GM18870 (cell line): ENCODE data around the gene INHBE.

Source experiments
- ATAC-seq: cut with Tn5 transposase; IDR thresholded peaks from one replicate; pipeline ENCODE4 v1.9.1; 2021; ENCODE audit warnings: moderate library complexity; ENCODE audit not compliant: unreplicated experiment

INHBE gene

DNA sequence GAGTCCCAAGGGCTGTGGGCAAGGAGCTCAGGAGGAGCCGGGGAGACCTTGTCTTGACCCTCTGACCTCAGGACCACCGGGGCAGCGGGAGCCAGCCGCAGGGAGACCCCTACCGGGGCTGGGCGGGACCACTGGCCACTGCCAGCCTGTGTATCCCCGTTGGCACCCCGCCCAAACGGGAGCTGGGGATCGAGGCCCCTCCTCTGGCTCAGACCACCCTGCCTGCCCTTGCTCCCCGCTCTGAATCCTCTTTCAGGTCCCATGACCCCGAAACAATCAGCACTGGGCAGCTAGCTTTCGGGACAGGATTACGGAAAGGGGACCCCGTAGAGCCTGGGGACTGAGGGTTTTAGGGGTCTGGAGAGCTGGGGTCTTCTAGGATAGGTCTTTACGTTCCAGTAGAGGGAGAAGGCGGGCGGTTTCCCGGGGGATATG is 5.8 kb downstream of the INHBE start:
- no peak for ATAC-seq

DNA sequence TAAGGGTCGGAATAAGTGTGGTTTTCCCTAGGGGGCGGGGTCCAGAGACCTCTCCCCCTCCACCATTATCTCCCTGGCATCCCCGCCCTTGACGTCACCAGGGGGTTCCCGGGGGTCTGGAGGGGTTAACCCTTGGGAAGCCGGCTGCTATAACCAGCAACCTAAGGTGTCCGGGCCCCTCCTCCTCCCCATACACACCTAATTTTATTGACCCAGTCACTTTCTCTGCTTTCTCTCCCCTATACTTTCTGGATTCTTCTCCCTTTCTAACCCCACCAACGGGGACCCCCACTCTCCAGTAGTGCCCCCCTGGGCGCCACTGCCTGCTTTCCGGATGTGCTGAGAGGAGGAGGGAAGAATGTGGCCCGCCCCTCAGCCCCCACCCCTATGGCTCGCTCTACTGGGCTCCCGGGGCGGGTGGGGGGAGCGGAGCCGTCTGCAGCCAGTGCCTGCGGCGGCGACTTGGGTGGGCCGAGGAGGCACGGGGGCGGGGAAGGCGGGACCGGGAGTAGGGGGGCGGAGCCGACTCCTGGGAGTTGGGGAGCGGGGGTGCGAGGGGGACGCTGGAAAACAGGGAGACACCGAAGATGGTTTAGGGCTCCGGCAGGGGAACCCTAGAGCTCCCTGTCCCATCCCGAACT is 6.3 kb downstream of the INHBE start:
- no peak for ATAC-seq

GRCh38 chr12:57461917-57462250 is 6.8 kb downstream of the INHBE start:
- no peak for ATAC-seq

DNA sequence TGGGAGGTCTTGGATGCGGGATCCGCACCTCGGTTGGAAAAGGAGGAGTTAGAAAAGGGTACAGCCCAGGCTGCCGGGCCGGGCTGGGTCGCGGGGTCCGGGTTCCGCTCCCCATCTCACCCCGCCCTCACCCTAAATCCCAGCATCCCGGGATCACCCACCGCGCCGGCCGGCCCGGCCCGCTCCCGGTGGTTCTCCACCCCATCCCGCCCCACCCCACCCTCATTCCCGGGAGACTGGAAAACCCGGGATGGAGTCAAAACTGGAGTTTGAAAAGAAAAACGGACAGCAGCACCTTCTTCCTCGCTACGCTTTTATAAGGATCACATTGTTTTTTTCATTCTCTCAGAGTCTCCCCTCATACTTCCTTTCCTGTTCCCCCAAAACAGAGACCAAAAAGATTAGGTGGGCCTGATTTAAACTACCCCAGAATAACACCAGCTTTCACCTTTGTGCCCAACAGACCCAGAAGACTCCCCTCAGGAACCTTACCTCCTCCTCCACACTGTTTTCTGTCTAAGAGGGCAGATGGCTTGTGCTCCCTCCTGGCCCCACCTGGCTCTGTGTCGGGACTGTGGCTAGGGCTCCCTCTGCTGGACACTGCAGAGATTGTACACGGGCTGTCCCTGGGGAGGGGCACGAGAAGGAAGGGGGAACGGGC is 7.3 kb downstream of the INHBE start:
- ATAC-seq: peak; percentile 67

- ATAC-seq: no peak
Measured at GRCh38 chr12:57462912-57463253, 7.8 kb downstream of the INHBE start.

DNA sequence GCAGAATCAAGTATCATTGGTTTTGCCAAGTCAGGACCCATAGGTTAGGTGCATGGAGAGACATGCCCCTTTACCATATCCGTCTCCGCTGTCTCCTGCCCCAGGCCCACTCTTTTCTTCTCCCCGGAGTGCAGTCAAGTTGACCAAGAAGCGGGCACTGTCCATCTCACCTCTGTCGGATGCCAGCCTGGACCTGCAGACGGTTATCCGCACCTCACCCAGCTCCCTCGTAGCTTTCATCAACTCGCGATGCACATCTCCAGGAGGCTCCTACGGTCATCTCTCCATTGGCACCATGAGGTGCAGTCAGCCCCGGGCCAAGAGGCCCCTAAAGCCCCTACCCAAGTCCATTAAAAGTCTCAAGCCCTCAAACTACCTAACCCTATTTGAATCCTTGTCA is 9.5 kb downstream of the INHBE start:
- no peak for ATAC-seq

DNA sequence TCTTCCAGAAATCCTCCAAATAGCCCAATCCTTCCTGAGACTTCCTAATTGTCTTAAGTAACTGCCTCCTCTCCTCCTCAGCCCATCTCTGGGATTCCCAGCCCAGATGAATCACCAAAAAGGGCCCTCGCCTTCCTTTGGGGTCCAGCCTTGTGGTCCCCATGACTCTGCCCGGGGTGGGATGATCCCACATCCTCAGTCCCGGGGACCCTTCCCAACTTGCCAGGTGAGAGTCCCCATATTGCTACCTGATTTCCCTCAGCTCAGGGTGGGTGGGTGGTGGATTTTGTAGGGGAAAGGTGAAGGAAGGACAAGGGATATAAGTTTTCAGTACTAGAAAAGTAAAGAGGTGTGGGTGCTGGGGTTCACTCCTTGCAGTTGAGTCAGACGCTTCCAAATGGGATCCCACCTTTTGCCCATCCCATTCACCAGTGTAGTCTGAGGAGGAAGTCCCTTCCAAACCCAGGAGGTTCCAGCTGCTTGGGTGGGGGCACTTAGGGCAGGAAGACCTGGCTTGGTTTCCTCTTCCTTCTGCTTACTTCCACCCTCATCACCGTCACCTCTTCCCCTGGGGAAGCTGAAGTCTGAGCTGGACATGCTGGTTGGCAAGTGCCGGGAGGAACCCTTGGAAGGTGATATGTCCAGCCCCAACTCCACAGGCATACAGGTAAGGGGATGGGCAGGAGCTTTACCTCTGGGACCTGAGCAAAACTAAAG is 10.1 kb downstream of the INHBE start:
- ATAC-seq: no peak

GRCh38 chr12:57465747-57466505 is 10.8 kb downstream of the INHBE start:
- no peak for ATAC-seq

DNA sequence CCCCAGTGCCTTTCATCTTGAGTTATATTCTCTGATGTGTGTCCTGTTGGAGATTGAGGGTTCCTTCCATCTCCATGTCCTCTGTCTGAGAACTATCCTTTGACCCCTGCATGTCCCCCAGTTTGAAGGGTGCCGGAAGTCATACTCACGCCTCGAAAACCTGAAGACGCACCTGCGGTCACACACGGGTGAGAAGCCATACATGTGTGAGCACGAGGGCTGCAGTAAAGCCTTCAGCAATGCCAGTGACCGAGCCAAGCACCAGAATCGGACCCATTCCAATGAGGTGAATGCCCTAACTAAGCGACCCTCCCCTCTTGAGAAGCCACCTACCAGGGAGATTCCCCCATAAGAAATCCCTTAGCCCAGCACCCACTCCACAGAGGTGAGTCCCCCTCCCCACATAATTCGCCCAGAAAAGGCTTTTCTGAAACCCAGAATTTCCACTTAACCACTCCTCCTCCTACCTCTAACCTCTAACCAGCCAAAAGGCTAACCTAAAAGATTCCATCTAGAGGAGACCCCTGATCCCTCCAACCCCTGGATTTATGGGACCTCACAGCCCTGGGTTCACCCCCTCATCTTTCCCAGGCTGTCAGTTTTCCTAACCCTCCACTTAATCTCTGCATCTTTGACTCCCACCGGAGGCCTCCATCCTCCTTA is 12.2 kb downstream of the INHBE start:
- ATAC-seq: no peak

- ATAC-seq: no peak
Measured at GRCh38 chr12:57467915-57468314, 12.8 kb downstream of the INHBE start.

DNA sequence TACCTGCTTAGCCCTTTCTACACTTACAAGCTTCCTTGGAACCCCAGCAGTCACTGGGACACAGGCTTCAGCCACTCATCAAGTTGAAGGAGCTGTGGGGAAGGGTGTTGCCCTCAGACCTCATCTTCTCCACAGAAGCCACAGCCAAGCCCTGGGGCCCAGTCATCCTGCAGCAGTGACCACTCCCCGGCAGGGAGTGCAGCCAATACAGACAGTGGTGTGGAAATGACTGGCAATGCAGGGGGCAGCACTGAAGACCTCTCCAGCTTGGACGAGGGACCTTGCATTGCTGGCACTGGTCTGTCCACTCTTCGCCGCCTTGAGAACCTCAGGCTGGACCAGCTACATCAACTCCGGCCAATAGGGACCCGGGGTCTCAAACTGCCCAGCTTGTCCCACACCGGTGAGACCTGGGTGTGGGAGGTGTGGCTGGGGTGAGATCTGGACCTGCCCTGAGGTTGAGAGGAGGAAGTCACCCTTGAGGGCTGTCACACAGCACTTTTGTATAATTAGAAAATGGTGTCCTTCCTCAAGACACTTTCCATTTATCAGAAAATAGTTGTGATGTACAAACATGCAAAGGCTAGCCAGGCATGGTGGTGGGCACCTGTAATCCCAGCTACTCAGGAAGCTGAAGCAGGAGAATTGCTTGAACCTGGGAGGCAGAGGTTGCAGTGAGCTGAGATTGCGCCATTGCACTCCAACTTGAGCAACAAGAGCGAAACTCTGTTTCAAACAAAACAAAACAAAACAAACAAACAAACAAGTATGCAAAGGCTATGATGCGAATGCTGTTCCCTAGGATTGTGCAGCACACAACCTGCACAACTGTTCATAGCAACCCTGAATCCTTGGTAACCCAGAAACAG is 14.4 kb downstream of the INHBE start:
- no peak for ATAC-seq

- no peak for ATAC-seq
Measured at GRCh38 chr12:57470286-57470969, 15.3 kb downstream of the INHBE start.

GRCh38 chr12:57470970-57471656 is 16.0 kb downstream of the INHBE start:
- ATAC-seq: no peak

DNA sequence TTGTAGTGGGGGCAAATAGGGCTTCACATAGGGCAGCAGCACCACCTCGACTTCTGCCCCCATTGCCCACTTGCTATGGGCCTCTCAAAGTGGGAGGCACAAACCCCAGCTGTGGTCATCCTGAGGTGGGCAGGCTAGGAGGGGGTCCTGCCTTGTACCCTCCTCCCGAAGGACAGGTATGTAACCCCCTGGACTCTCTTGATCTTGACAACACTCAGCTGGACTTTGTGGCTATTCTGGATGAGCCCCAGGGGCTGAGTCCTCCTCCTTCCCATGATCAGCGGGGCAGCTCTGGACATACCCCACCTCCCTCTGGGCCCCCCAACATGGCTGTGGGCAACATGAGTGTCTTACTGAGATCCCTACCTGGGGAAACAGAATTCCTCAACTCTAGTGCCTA is 16.6 kb downstream of the INHBE start:
- no peak for ATAC-seq

GRCh38 chr12:57472391-57472790 is 17.3 kb downstream of the INHBE start:
- ATAC-seq: no peak

- no peak for ATAC-seq
Measured at GRCh38 chr12:57473392-57473791, 18.3 kb downstream of the INHBE start.

DNA sequence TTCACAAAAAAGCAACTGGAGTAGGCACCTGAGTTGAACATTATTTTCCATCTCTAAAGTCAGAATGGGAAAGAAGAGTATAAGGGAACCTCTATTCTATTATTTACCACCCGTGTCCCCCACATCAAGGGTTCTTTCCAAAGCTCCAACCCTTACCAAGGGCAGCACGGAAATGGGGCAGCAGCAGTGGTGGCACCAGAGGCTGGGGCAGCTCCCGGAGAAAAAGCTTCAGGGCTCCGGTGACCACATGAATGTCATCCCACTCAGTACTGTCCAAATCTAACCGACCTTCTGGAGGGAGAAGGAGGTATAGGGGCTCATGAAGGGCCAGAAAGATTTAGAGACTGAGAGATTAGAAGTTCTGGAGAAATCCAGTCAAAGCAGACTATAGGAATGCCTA is 18.8 kb downstream of the INHBE start:
- ATAC-seq: no peak

GRCh38 chr12:57474430-57474829 is 19.3 kb downstream of the INHBE start:
- no peak for ATAC-seq

- no peak for ATAC-seq
Measured at GRCh38 chr12:57474862-57475261, 19.8 kb downstream of the INHBE start.
